B cell (primary cell): ENCODE measurements around the gene GGA2. TPM values are rescaled to one million over a fixed set of nuclear protein-coding genes. Genes with fewer than 3 reads are reported as not detected.

Source experiments
- ATAC-seq: fragments of 200-7000 bp; cut with Tn5 transposase; one replicate; pipeline ENCODE4 v1.10.0; 2021; ENCODE audit warnings: low read depth, mild to moderate bottlenecking, moderate number of reproducible peaks, moderate library complexity
- CTCF ChIA-PET: fragments of 350-600 bp; sonication (Branson Sonifier 250); formaldehyde crosslinking; loops from one replicate; lab custom pipeline; 2021; ENCODE audit warnings: antibody characterized with exemption, inconsistent platforms; lab: Charles Lee
- POLR2A ChIA-PET: fragments of 350-600 bp; sonication (Branson Sonifier 250); formaldehyde crosslinking; loops from one replicate; lab custom pipeline; 2021; ENCODE audit warnings: antibody characterized with exemption; lab: Charles Lee
- DNase-seq: peaks from one replicate; pipeline ENCODE4 v3.0.0; 2013
- H2AFZ ChIP-seq: 2 replicates; pipeline ENCODE4 v1.6.1; 2012; ENCODE audit warnings: mild to moderate bottlenecking, low read depth, low read length; ENCODE audit not compliant: insufficient read depth, poor library complexity, severe bottlenecking
- H3K27ac ChIP-seq, 2 donors: 1 replicate in 1 of 2; 2 replicates in 1 of 2; pipeline ENCODE4 v1.5.1; 2012 to 2013; ENCODE audit warnings: low read length in 2 of 2, mild to moderate bottlenecking in 2 of 2, moderate library complexity in 1 of 2
- H3K27me3 ChIP-seq, 4 experiments: fragments of 200-600 bp in 1 of 4; sonication (generic) in 1 of 4; replicated peaks in 1 of 4; 1 replicate in 2 of 4; 2 replicates in 2 of 4; pipeline versions ENCODE4 v1.6.1 to v1.7.0; 2013 to 2016; ENCODE audit warnings: low read length in 3 of 4, mild to moderate bottlenecking in 2 of 4, mixed read lengths in 1 of 4, moderate library complexity in 1 of 4; ENCODE audit not compliant: insufficient read depth in 4 of 4, control insufficient read depth in 3 of 4; ENCODE audit errors: control extremely low read depth in 1 of 4
- H3K36me3 ChIP-seq, 2 experiments: replicated peaks in 1 of 2; 1 replicate in 1 of 2; 2 replicates in 1 of 2; pipeline versions ENCODE4 v1.6.1 to v1.7.1; 2013; ENCODE audit warnings: low read length in 1 of 2; ENCODE audit not compliant: insufficient read depth in 2 of 2, control insufficient read depth in 1 of 2; ENCODE audit errors: control extremely low read depth in 1 of 2, extremely low read depth in 1 of 2
- H3K4me1 ChIP-seq, 2 donors: fragments of 200-600 bp in 1 of 2; sonication (generic) in 1 of 2; 1 replicate in 1 of 2; 2 replicates in 1 of 2; pipeline versions ENCODE4 v1.5.1 to v1.6.1; 2013 to 2017; ENCODE audit warnings: low read length in 2 of 2; ENCODE audit not compliant: control insufficient read depth in 2 of 2, insufficient read depth in 2 of 2
- H3K4me2 ChIP-seq: replicated peaks from 2 replicates; pipeline ENCODE3; 2012; ENCODE audit warnings: mild to moderate bottlenecking, low read depth, low read length; ENCODE audit not compliant: poor library complexity, severe bottlenecking
- H3K4me3 ChIP-seq, 5 experiments: fragments of 200-600 bp in 1 of 5; sonication (generic) in 1 of 5; 1 replicate in 3 of 5; 2 replicates in 2 of 5; pipeline versions ENCODE4 v1.5.1 to v1.7.0; 2011 to 2016; ENCODE audit warnings: low read length in 4 of 5, mild to moderate bottlenecking in 4 of 5, low read depth in 2 of 5, control low read depth in 1 of 5, moderate library complexity in 1 of 5; ENCODE audit not compliant: insufficient read depth in 1 of 5; ENCODE audit errors: control extremely low read depth in 1 of 5, extremely low read depth in 1 of 5
- H3K79me2 ChIP-seq: fragments of 200-600 bp; sonication (generic); one replicate; pipeline ENCODE4 v1.6.0; 2016; ENCODE audit warnings: low read length; ENCODE audit not compliant: control insufficient read depth, insufficient read depth
- H3K9ac ChIP-seq: fragments of 200-600 bp; sonication (generic); 2 replicates; pipeline ENCODE4 v1.6.1; 2017; ENCODE audit warnings: mild to moderate bottlenecking, low read length, moderate library complexity
- H3K9me3 ChIP-seq, 3 donors: one replicate each; pipeline versions ENCODE4 v1.6.1 to v1.7.1; 2013; ENCODE audit warnings: low read length in 2 of 3; ENCODE audit not compliant: control insufficient read depth in 2 of 3, insufficient read depth in 1 of 3; ENCODE audit errors: control extremely low read depth in 1 of 3
- H4K20me1 ChIP-seq: 2 replicates; pipeline ENCODE4 v1.6.0; 2012; ENCODE audit warnings: mild to moderate bottlenecking, low read length; ENCODE audit not compliant: insufficient read depth, control insufficient read depth, poor library complexity, severe bottlenecking
- H3K27ac Mint-ChIP-seq: one replicate; pipeline ENCODE4 v1.8.0; 2021; ENCODE audit warnings: mixed read lengths
- H3K27me3 Mint-ChIP-seq: one replicate; pipeline ENCODE4 v1.8.0; 2021; ENCODE audit warnings: mixed read lengths
- H3K4me1 Mint-ChIP-seq: one replicate; pipeline ENCODE4 v1.8.0; 2021; ENCODE audit warnings: mixed read lengths
- H3K4me3 Mint-ChIP-seq: one replicate; pipeline ENCODE4 v1.8.0; 2021; ENCODE audit warnings: mixed read lengths
- H3K9me3 Mint-ChIP-seq: one replicate; pipeline ENCODE4 v1.8.0; 2022; ENCODE audit warnings: mixed read lengths; ENCODE audit not compliant: insufficient read depth
- EZH2 ChIP-seq: IDR thresholded peaks from 2 replicates; pipeline ENCODE4 v1.6.1; 2012; ENCODE audit warnings: borderline replicate concordance, low read depth, mild to moderate bottlenecking, moderate library complexity, low read length; ENCODE audit not compliant: insufficient read depth, poor library complexity, severe bottlenecking
- WGBS: methylation state at CpG from one replicate; pipeline ENCODE4 v1.1.5; 2013; ENCODE audit warnings: missing lambda C conversion rate; ENCODE audit not compliant: insufficient coverage; 5-methylcytosine and 5-hydroxymethylcytosine counted together
- intact Hi-C: fragments of 100-400 bp; cut with micrococcal nuclease; formaldehyde crosslinking; loops from one replicate; pipeline ENCODE4 v1.10.0; 2022
- polyA plus RNA-seq: library from polyadenylated mRNA; depleted of rRNA; stranded (reverse); fragments of >200 nt; gene quantifications from 2 replicates; pipeline ENCODE4 v1.2.3, GENCODE V29; 2012
- total RNA-seq, 2 donors: library from RNA; stranded (reverse); fragments of 120-200 nt in 1 of 2; gene quantifications; 1 replicate in 1 of 2; 2 replicates in 1 of 2; pipeline versions ENCODE4 v1.2.3 to v1.2.4, GENCODE V29; 2013 to 2022
- TF ChIP-seq, protein P1 (sequence below): fragments of 200-600 bp; IDR thresholded peaks from one replicate; pipeline ENCODE4 v1.8.0; 2022; ENCODE audit warnings: antibody characterized with exemption, mild to moderate bottlenecking

The GGA2 gene
- total and polyA plus RNA-seq, 2 donors (not counting 1 experiment from before 2014, with no cell fraction given), result 227 to 832 TPM

DNA sequence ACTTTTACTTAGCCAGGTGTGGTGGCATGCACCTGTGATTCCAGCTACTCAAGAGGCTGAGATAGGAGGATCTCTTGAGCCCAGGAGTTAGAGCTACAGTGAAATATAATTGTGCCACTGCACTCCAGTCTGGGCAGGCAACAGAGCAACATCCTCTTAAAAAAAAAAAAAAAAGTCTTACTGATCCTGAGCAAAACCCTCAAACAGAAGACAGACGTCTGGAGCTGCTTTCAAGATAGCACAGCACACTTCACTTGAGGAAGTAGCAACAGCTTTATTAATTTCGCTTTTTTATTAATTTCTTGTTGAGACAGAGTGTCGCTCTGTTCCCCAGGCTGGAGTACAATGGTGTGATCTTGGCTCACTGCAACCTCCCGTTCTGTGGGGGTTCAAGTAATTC, 10.2 kb upstream of the GGA2 start:
- no peak for TF ChIP-seq EZH2
- TF ChIP-seq, protein P1, sequence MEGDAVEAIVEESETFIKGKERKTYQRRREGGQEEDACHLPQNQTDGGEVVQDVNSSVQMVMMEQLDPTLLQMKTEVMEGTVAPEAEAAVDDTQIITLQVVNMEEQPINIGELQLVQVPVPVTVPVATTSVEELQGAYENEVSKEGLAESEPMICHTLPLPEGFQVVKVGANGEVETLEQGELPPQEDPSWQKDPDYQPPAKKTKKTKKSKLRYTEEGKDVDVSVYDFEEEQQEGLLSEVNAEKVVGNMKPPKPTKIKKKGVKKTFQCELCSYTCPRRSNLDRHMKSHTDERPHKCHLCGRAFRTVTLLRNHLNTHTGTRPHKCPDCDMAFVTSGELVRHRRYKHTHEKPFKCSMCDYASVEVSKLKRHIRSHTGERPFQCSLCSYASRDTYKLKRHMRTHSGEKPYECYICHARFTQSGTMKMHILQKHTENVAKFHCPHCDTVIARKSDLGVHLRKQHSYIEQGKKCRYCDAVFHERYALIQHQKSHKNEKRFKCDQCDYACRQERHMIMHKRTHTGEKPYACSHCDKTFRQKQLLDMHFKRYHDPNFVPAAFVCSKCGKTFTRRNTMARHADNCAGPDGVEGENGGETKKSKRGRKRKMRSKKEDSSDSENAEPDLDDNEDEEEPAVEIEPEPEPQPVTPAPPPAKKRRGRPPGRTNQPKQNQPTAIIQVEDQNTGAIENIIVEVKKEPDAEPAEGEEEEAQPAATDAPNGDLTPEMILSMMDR, result no peak
- no peaks in the 10 kb centered on the region for H4K20me1 ChIP-seq
- Mint-ChIP-seq H3K4me3 (peak overlapping the region; percentile 64), H3K27ac (peak overlapping the region; percentile 54), H3K9me3 (no peaks in the 10 kb centered on the region), H3K4me1 (peaks cover 59% of the 10 kb centered on the region), H3K27me3 (no peaks in the 10 kb centered on the region)
- peak overlapping the region in 1 of 5 experiments; percentile 18 for H3K4me3 ChIP-seq
- peak overlapping the region; percentile 61 to 75 for H3K27ac ChIP-seq
- CTCF ChIA-PET, result interaction anchor here (1.0 to 3.1 kb wide), 4 partner anchors 12 to 86 kb away, joined by 3 to 22 read pairs (median 12); partner anchors contain the start of gene GGA2
- peaks cover 59 to 65% of the 10 kb centered on the region in 2 donors for H3K4me1 ChIP-seq
- intact Hi-C loops, result no loop called here
- peak; percentile 57 for DNase-seq
- no CpG with 5 or more reads among the region's 4 CpGs for WGBS
- POLR2A ChIA-PET, result interaction anchor here (0.8 to 1.5 kb wide), 4 partner anchors 10 to 37 kb away, joined by 3 to 12 read pairs (median 5); partner anchors contain the start of genes GGA2 and UBFD1
- peak overlapping the region; percentile 46 for H3K4me2 ChIP-seq
- peaks cover 3 to 19% of the 10 kb centered on the region in 2 experiments for H3K36me3 ChIP-seq
- no peak for ATAC-seq
- peak overlapping the region; percentile 24 for H2AFZ ChIP-seq
- H3K9ac ChIP-seq, result no peak overlapping the region
- no peaks in the 10 kb centered on the region for H3K9me3 ChIP-seq
- no peaks in the 10 kb centered on the region for H3K27me3 ChIP-seq
- H3K79me2 ChIP-seq, result peaks cover 27% of the 10 kb centered on the region

DNA sequence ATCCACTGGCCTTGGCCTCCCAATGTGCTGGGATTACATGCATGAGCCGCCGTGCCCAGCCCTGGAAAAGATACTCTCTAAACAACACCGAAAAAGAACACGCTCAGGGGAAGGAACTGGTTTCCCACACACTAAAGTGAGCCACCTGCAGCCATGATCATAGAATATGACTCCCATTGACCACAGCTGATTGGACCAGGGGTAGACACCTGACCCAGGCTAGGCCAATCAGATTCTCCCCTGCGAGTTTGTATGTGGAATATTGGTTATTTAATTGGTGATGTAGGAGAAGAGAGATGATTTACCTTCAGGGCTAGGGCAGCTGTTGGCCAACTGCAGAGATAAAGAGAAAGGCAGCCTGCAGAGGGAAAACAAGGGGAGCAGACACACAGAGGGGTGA, 9.0 kb upstream of the GGA2 start:
- Histone ChIP-seq H4K20me1 (no peaks in the 10 kb centered on the region), H3K4me3 (no peak overlapping the region), H3K79me2 (peaks cover 27% of the 10 kb centered on the region), H3K4me1 (peaks cover 59 to 66% of the 10 kb centered on the region in 2 donors), H3K27ac (peak overlapping the region; percentile 85 to 92), H2AFZ (no peak overlapping the region), H3K27me3 (no peaks in the 10 kb centered on the region), H3K9me3 (no peaks in the 10 kb centered on the region), H3K9ac (no peak overlapping the region), H3K36me3 (peaks cover 3 to 14% of the 10 kb centered on the region in 2 experiments), H3K4me2 (peak overlapping the region; percentile 59)
- 100% methylated on average over 1 of the region's 5 CpGs for WGBS
- Mint-ChIP-seq H3K4me1 (peaks cover 67% of the 10 kb centered on the region), H3K4me3 (peak overlapping the region; percentile 58), H3K27me3 (no peaks in the 10 kb centered on the region), H3K27ac (peak overlapping the region; percentile 92), H3K9me3 (no peaks in the 10 kb centered on the region)
- no peak for DNase-seq
- intact Hi-C loops, result no loop called here
- no peak for ATAC-seq
- TF ChIP-seq, protein P1, result no peak
- no peak for TF ChIP-seq EZH2
- ChIA-PET POLR2A (interaction anchor here (1.7 to 4.7 kb wide), 2 partner anchors 11 to 37 kb away, joined by 5 to 39 read pairs; partner anchors contain the start of genes EARS2 and UBFD1), CTCF (interaction anchor here (1.1 kb wide), 1 partner anchor 40 kb away, joined by 4 read pairs; no protein-coding TSS in a partner anchor)
